MCF 10A (cell line): ENCODE results near the gene SPATA31C2. TPM values are rescaled to one million over a fixed set of nuclear protein-coding genes. Genes with fewer than 3 reads are reported as not detected.

Experiments used
- BruUV-seq: library from RNA; stranded (reverse); fragments of 400-500 nt; replicated peaks from 2 replicates; lab custom pipeline; 2021; lab: Mats Ljungman, UMichigan
- CTCF ChIA-PET: fragments of 300-600 bp; sonication (Branson Sonifier 250); formaldehyde crosslinking; extraction: SDS; loops from one replicate; lab custom pipeline; 2021; ENCODE audit warnings: antibody characterized with exemption, inconsistent platforms; lab: Yijun Ruan, JAX
- POLR2A ChIA-PET: fragments of 300-600, 350-650 bp; sonication (Branson Sonifier 250); formaldehyde crosslinking; extraction: SDS; loops from one replicate; lab custom pipeline; 2020; ENCODE audit warnings: antibody characterized with exemption, inconsistent platforms; lab: Yijun Ruan, JAX
- DNase-seq: peaks from one replicate; pipeline ENCODE4 v3.0.0-alpha.2; 2018; ENCODE audit not compliant: unreplicated experiment
- H3K27ac Mint-ChIP-seq: one replicate; pipeline ENCODE4 v1.8.0; 2022; ENCODE audit warnings: mild to moderate bottlenecking, low read depth, mixed read lengths; ENCODE audit not compliant: unreplicated experiment
- H3K27me3 Mint-ChIP-seq: one replicate; pipeline ENCODE4 v1.8.0; 2022; ENCODE audit warnings: mixed read lengths; ENCODE audit not compliant: insufficient read depth, unreplicated experiment
- H3K36me3 Mint-ChIP-seq: one replicate; pipeline ENCODE4 v1.8.0; 2022; ENCODE audit warnings: mild to moderate bottlenecking, moderate library complexity, mixed read lengths; ENCODE audit not compliant: insufficient read depth, unreplicated experiment
- H3K4me1 Mint-ChIP-seq: one replicate; pipeline ENCODE4 v1.8.0; 2022; ENCODE audit warnings: mixed read lengths; ENCODE audit not compliant: insufficient read depth, unreplicated experiment
- H3K4me3 Mint-ChIP-seq: one replicate; pipeline ENCODE4 v1.8.0; 2022; ENCODE audit warnings: mild to moderate bottlenecking, moderate library complexity, mixed read lengths; ENCODE audit not compliant: unreplicated experiment
- H3K9me3 Mint-ChIP-seq: one replicate; pipeline ENCODE4 v1.8.0; 2022; ENCODE audit warnings: mixed read lengths; ENCODE audit not compliant: unreplicated experiment
- CTCF ChIP-seq: fragments of 200-600 bp; IDR thresholded peaks from one replicate; pipeline ENCODE4 v1.8.0; 2022; ENCODE audit warnings: antibody characterized with exemption, mild to moderate bottlenecking; ENCODE audit not compliant: unreplicated experiment
- intact Hi-C: fragments of 100-400 bp; cut with micrococcal nuclease; formaldehyde crosslinking; loops from 2 replicates; pipeline ENCODE4 v1.14.1; 2022
- total RNA-seq: library from RNA; stranded (reverse); gene quantifications from 2 replicates; pipeline ENCODE4 v1.2.3, GENCODE V29; 2022

The SPATA31C2 gene
- total RNA-seq, 1 experiment from 2014 or later, result not detected

- BruUV-seq, result no TSS peak
- POLR2A ChIA-PET, result no interaction called here
- Mint-ChIP-seq H3K27me3 (peaks cover 45% of the 10 kb centered on the region), H3K9me3 (peaks cover 6% of the 10 kb centered on the region), H3K36me3 (no peaks in the 10 kb centered on the region), H3K4me1 (peaks cover 5% of the 10 kb centered on the region), H3K27ac (no peak overlapping the region), H3K4me3 (no peak overlapping the region)
- CTCF ChIA-PET, result no interaction called here
- no peak for DNase-seq
- intact Hi-C loops, result no loop called here
- TF ChIP-seq CTCF, result no peak
Measured at GRCh38 chr9:88178641-88179040, 40.4 kb upstream of the SPATA31C2 start.

GRCh38 chr9:88177371-88177770 is 39.1 kb upstream of the SPATA31C2 start:
- ChIA-PET POLR2A (no interaction called here), CTCF (interaction anchor here (0.6 to 0.7 kb wide), 2 partner anchors 91 to 328 kb away, joined by 3 read pairs; no protein-coding TSS in a partner anchor)
- no peak for DNase-seq
- H3K9me3 Mint-ChIP-seq, result peaks cover 6% of the 10 kb centered on the region
- peaks cover 34% of the 10 kb centered on the region for H3K27me3 Mint-ChIP-seq
- H3K27ac Mint-ChIP-seq, result no peak overlapping the region
- H3K4me1 Mint-ChIP-seq, result peaks cover 5% of the 10 kb centered on the region
- no peaks in the 10 kb centered on the region for H3K36me3 Mint-ChIP-seq
- TF ChIP-seq CTCF, result no peak
- BruUV-seq, result no TSS peak
- intact Hi-C loops, result no loop called here
- H3K4me3 Mint-ChIP-seq, result no peak overlapping the region

- H3K9me3 Mint-ChIP-seq, result peaks cover 6% of the 10 kb centered on the region
- intact Hi-C loops, result no loop called here
- CTCF ChIA-PET, result interaction anchor here (0.6 kb wide), 1 partner anchor 366 kb away, joined by 4 read pairs; no protein-coding TSS in a partner anchor
- H3K4me3 Mint-ChIP-seq, result no peak overlapping the region
- H3K27me3 Mint-ChIP-seq, result peaks cover 33% of the 10 kb centered on the region
- BruUV-seq, result no TSS peak
- no peak overlapping the region for H3K27ac Mint-ChIP-seq
- POLR2A ChIA-PET, result interaction anchor here (1.0 kb wide), 1 partner anchor 97 kb away, joined by 4 read pairs; no protein-coding TSS in a partner anchor
- no peaks in the 10 kb centered on the region for H3K36me3 Mint-ChIP-seq
- DNase-seq, result peak; percentile 8
- H3K4me1 Mint-ChIP-seq, result peaks cover 5% of the 10 kb centered on the region
- no peak for TF ChIP-seq CTCF
Measured at GRCh38 chr9:88174324-88174723, 36.0 kb upstream of the SPATA31C2 start.

- Mint-ChIP-seq H3K4me1 (peaks cover 5% of the 10 kb centered on the region), H3K27me3 (peaks cover 33% of the 10 kb centered on the region), H3K9me3 (peaks cover 6% of the 10 kb centered on the region), H3K36me3 (no peaks in the 10 kb centered on the region), H3K4me3 (no peak overlapping the region), H3K27ac (no peak overlapping the region)
- intact Hi-C loops, result loop anchor here (1.0 kb wide), 3 partner anchors 214 to 828 kb away; no protein-coding TSS in a partner anchor
- peak; percentile 85 for TF ChIP-seq CTCF
- POLR2A ChIA-PET, result no interaction called here
- CTCF ChIA-PET, result interaction anchor here (2.8 kb wide), 1 partner anchor 12 kb away, joined by 10 read pairs; no protein-coding TSS in a partner anchor
- peak; percentile 87 for DNase-seq
- BruUV-seq, result no TSS peak
Measured at GRCh38 chr9:88173378-88173999, 35.2 kb upstream of the SPATA31C2 start.
